GM21515 (cell line): Measurements from ENCODE around the gene C10orf90.

ENCODE experiments used
- ATAC-seq: cut with Tn5 transposase; IDR thresholded peaks from one replicate; pipeline ENCODE4 v1.9.1; 2021; ENCODE audit not compliant: unreplicated experiment

The C10orf90 gene

GRCh38 chr10:126469692-126470091, 200.8 kb downstream of the C10orf90 start:
- no peak for ATAC-seq

- ATAC-seq = no peak
These were observed 201.4 kb downstream of the C10orf90 start for GRCh38 chr10:126468876-126469643.

GRCh38 chr10:126468467-126468866, 202.0 kb downstream of the C10orf90 start:
- no peak for ATAC-seq

- no peak for ATAC-seq
These were observed 204.7 kb downstream of the C10orf90 start for GRCh38 chr10:126465771-126466170.

GRCh38 chr10:126463286-126463685, 207.2 kb downstream of the C10orf90 start:
- ATAC-seq = no peak

GRCh38 chr10:126461289-126461940, 209.1 kb downstream of the C10orf90 start:
- ATAC-seq = no peak

- no peak for ATAC-seq
These were observed 210.5 kb downstream of the C10orf90 start for GRCh38 chr10:126459878-126460481.

- no peak for ATAC-seq
These were observed 211.3 kb downstream of the C10orf90 start for GRCh38 chr10:126459032-126459831.

GRCh38 chr10:126458466-126458865, 212.0 kb downstream of the C10orf90 start:
- no peak for ATAC-seq

- no peak for ATAC-seq
These were observed 213.9 kb downstream of the C10orf90 start for GRCh38 chr10:126456632-126457031.

- no peak for ATAC-seq
These were observed 214.6 kb downstream of the C10orf90 start for GRCh38 chr10:126455766-126456405.

GRCh38 chr10:126455036-126455765, 215.3 kb downstream of the C10orf90 start:
- no peak for ATAC-seq

- ATAC-seq = no peak
These were observed 216.3 kb downstream of the C10orf90 start for GRCh38 chr10:126454045-126454751.

GRCh38 chr10:126452245-126452644, 218.2 kb downstream of the C10orf90 start:
- ATAC-seq = no peak

GRCh38 chr10:126448091-126448490, 222.4 kb downstream of the C10orf90 start:
- ATAC-seq = no peak

- no peak for ATAC-seq
These were observed 230.6 kb downstream of the C10orf90 start for GRCh38 chr10:126439942-126440341.

GRCh38 chr10:126438407-126438783, 232.1 kb downstream of the C10orf90 start:
- no peak for ATAC-seq

GRCh38 chr10:126437635-126438406, 232.7 kb downstream of the C10orf90 start:
- no peak for ATAC-seq

- no peak for ATAC-seq
These were observed 236.3 kb downstream of the C10orf90 start for GRCh38 chr10:126434235-126434634.
